Measurements from ENCODE around the gene DCAF11.
A peak's percentile ranks its signal among the peaks of the same experiment; 100 is the strongest.

The DCAF11 gene

GRCh38 chr14:24077086-24077485 lies 37.5 kb upstream of the DCAF11 start:
- in situ Hi-C loops (cut with MboI; ENCODE audit: low pct_unique_long_range_greater_than_20kb, low sequenced_read_pairs): no loop called here
- no peak for DNase-seq

DNA sequence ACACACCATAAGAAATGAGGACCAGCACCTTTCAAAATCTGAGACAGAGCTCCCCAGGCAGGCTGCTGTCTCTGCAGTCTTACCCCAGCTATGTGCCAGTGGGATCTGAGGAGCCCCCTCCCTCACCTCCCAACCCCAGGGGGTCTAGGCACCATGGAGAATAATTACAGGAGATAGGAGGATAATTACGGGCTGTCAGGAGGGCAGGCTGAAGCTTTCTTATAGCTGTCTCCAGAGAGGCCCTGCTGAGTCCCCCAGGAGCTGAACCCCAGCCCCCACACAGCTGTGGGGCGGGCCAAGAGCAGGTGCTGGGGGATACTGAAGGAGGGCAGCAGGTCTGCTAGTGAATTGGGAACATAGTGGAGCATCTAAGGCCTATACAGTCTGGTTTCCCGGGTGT lies 36.4 kb upstream of the DCAF11 start:
- in situ Hi-C loops (cut with MboI; ENCODE audit: low pct_unique_long_range_greater_than_20kb, low sequenced_read_pairs): no loop called here
- no peak for DNase-seq

DNA sequence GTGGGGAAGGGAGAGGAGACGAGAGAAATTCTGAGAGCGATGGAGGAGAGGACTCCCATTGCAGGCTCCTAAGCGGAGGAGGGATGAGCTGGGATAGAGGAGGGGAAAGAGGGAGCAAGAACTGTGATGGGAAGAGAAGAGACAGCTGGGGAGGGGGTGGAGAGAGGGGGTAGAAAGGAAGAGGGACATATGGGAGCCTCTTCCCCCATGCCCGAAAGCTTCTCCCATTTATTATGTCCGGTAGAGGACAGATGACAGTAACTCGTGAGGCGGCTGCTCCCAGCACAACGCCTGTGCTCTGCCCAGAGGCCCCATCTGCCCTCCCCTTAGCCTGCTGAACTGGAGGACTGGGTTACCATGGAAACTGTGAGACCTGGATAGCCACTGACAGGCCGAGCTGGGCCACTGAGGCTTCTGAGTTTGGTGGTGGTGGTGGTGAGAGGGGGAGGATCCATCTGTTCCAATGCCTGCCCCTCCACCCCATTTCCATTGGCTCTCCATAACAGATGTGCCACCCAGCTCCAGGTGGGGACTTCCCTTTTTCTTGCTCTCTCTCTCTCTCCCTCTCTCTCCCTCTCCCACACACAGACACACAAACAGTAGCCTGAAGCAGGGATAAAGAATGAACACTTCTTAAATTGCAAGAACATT lies 35.0 kb upstream of the DCAF11 start:
- DNase-seq: peak; percentile 93
- in situ Hi-C loops (cut with MboI; ENCODE audit: low pct_unique_long_range_greater_than_20kb, low sequenced_read_pairs): no loop called here

GRCh38 chr14:24080142-24080530 lies 34.4 kb upstream of the DCAF11 start:
- in situ Hi-C loops (cut with MboI; ENCODE audit: low pct_unique_long_range_greater_than_20kb, low sequenced_read_pairs): no loop called here
- DNase-seq: no peak

DNA sequence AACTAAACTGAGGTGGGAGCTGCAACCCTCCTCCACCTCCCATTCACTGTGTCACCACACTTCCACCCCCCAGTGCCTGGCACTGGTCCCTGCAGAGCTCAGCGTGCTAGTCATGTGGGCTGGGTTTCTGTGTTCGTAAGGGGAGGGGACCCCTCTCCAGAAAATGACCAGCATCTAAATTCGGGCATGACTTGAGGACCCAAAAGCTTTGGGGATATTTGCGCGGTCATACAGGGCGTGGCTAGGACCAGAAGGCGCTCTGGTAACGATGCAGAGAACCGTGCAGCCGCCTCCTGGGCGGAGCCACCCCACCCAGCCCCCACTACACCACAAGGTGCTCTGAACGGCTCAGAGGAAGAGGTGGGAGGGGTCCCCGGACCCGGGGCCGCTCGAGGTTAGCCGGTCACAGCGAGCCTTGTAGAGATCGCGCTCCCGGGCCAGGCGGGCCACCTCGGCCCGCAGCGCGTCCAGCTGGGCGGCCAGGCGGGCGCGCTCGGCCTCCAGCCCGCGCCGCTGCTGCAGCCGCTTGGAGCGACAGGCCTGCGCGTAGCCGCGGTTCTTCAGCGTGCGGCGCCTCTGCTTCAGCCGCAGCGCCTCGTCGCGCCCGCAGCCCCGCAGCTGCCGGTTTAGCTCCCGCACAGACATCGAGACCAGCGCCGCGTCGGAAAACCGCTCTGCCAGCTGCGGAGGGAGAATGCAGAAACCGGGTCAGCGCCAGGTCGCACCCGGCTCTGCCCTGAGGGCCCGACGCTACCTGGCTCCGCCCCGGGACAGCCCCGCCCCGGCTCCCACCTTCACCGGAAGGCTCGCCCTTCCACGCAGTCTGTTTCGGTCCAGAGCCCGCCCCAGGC lies 33.5 kb upstream of the DCAF11 start:
- in situ Hi-C loops (cut with MboI; ENCODE audit: low pct_unique_long_range_greater_than_20kb, low sequenced_read_pairs): no loop called here
- peak; percentile 68 for DNase-seq

GRCh38 chr14:24081739-24082211 lies 32.8 kb upstream of the DCAF11 start:
- DNase-seq: no peak
- in situ Hi-C loops (cut with MboI; ENCODE audit: low pct_unique_long_range_greater_than_20kb, low sequenced_read_pairs): no loop called here

DNA sequence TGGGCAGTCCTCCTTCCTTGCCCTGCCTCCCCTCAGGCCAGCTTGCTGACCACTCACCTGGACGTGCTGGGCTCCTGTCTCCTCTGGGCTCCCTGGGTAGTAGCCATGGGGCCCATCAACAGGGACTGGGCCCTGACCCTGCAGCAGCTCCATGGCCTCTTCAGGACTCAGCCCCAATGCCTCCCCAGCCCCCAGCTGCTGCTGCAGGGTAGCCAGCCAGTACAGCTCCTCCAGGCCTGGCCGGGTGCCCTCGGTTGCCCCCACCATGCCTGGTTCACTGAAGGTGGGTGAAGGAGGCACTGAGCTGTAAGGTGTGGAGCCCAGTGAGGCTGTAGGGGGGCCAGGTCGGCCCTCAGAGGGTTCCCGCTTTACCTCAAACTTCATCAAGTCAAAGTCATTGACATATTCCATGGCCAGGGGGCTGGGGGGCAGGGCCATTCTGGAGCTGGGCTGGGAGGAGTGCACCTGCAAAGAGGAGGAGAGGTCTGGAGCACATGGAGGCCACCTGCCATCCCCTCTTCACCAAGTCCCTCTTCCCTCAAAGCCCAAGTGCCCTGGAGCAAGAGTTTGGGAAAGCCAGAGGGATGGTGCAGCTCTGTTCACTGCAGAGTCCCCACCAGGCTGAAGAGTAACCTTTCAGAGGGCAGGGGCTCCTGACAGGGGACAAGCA lies 32.0 kb upstream of the DCAF11 start:
- DNase-seq: no peak
- in situ Hi-C loops (cut with MboI; ENCODE audit: low pct_unique_long_range_greater_than_20kb, low sequenced_read_pairs): no loop called here

DNA sequence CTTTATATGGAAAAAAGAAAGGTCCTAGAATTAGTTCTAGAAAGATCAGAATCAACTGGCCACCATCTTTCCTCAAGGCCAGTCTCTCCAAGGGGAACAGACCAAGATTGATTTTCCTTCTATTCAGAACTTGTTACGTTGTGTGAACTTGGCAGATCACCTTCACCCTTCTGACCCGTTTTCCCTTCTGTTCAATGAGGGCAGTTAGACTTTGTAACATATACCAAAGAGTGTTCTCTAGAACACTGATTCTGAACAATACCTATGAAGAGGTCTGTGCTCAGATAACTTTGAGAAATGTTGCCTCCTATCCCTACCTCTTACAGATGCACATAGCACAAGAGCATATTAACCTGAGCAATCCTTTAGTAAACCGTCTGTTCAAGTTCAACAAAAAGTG lies 31.1 kb upstream of the DCAF11 start:
- DNase-seq: no peak
- in situ Hi-C loops (cut with MboI; ENCODE audit: low pct_unique_long_range_greater_than_20kb, low sequenced_read_pairs): no loop called here

GRCh38 chr14:24084440-24084839 lies 30.1 kb upstream of the DCAF11 start:
- in situ Hi-C loops (cut with MboI; ENCODE audit: low pct_unique_long_range_greater_than_20kb, low sequenced_read_pairs): no loop called here
- no peak for DNase-seq

DNA sequence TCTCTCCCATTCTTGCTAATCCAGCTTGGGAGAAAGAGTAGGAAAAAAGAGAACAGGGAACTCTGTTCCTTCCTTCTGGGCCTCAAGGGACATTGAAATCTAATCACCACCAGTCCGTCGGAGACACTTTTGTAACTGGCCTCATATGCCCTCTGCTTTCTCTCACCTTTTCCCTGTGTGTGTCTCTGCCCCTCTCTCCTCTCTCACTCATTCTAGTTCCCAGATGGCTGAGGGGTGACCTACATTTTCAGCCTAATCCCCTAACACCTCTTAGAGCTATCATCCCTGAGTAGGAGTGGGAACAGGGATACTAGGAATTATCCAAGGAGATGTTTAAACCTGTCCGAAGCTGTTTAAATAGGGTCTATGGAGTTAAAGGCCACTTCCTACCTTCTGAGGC lies 29.4 kb upstream of the DCAF11 start:
- in situ Hi-C loops (cut with MboI; ENCODE audit: low pct_unique_long_range_greater_than_20kb, low sequenced_read_pairs): no loop called here
- DNase-seq: no peak

GRCh38 chr14:24086193-24086955 lies 28.2 kb upstream of the DCAF11 start:
- DNase-seq: no peak
- in situ Hi-C loops (cut with MboI; ENCODE audit: low pct_unique_long_range_greater_than_20kb, low sequenced_read_pairs): no loop called here

DNA sequence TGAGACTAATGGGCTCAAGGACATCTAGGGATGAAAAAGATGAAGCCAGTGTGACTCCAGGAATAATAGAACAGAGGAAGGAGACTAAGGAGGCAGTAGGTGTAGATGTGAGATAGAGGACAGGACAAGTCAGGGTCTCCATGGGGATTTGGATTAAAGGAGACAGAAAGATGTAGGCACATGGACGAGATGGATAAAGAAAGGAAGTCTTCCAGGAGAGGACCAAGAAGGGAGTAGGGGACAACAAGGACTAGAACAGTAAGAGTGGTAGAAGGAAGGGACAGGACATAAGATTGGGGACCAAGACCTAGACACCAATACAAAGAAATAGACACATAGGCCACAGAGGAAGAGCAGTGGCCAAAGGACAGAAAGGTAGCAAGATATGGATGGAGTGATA lies 27.6 kb upstream of the DCAF11 start:
- in situ Hi-C loops (cut with MboI; ENCODE audit: low pct_unique_long_range_greater_than_20kb, low sequenced_read_pairs): no loop called here
- no peak for DNase-seq

- DNase-seq: no peak
- in situ Hi-C loops (cut with MboI; ENCODE audit: low pct_unique_long_range_greater_than_20kb, low sequenced_read_pairs): no loop called here
Measured at GRCh38 chr14:24088095-24088494, 26.5 kb upstream of the DCAF11 start.

DNA sequence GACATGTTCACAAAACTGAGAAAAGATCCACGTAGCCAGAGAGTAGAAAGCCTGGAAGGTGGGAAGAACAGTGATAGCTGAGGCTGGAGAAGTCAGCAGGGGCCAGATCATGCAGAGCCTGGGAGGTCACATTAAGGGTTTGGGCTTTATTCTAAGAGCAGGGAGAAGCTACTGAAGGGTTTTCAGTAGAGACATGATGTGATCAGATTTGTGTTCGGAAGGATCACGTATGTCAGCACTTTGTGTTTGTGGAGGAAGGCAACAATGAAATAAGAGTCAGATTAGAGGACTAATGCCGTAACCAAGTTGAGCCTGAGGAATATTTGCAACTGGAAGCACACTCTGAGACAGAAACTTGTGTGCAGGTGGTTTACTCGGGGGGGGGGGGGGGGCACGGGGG lies 24.7 kb upstream of the DCAF11 start:
- in situ Hi-C loops (cut with MboI; ENCODE audit: low pct_unique_long_range_greater_than_20kb, low sequenced_read_pairs): no loop called here
- no peak for DNase-seq

GRCh38 chr14:24092110-24092504 lies 22.5 kb upstream of the DCAF11 start:
- in situ Hi-C loops (cut with MboI; ENCODE audit: low pct_unique_long_range_greater_than_20kb, low sequenced_read_pairs): no loop called here
- DNase-seq: no peak

DNA sequence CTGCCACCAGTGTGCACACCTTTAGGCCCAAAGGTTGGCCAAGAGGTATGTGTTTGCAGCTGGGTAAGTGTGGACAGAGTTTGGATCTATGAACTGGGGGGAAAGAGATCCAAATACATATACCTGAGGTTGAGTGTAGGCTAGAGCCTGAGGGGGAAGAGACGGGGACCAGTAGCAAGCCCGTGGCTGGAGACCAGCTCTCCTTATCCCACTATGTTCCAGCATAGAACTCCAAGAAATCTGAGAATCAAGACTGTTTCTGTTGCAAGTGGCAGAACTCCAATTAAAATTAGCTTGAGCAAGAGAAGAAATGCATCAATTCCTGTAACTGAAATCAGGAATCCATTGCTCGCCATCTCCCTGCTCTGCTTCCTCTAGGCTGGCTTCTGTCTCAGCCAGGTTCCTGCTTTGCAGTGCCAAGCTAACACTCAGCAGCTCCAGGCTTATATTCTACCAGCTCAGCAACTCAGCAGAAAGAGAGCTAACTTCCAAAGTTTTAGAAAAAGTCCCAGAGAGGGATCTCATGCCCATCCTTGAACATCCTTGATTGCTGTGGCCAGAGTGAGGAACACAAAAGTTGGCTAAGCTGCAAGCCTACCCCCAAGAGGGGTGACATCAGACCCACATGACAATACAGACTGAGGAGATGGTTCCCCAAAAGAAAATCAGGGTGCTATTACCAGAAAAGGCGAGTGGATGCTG lies 21.9 kb upstream of the DCAF11 start:
- DNase-seq: no peak
- in situ Hi-C loops (cut with MboI; ENCODE audit: low pct_unique_long_range_greater_than_20kb, low sequenced_read_pairs): no loop called here

DNA sequence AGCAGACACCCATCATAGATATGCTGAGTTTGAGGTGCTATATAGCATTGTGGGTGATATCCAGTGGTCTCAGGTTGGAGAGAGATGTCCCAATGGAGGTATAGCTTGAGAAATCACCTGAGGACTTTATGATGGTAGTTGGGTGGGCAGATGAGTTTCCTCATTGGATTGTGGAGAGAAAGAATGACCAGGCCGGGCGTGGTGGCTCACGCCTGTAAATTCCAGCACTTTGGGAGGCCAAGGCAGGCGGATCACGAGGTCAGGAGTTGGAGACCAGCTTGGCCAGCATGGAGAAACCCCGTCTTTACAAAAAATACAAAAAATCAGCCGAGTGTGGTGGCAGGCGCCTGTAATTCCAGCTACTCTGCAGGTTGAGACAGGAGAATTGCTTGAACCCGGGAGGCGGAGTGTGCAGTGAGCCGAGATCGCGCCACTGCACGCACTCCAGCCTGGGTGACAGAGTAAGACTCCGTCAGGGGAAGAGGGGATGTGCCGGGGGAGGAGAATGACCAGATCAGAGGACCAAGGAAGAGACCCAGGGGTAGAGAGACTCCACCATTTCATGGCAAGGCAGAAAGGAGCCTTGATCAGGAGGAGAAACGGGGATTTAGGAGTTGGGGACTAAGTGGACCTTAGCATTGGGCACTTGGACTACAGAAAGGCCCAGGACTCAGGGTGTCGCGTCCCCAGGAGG lies 21.2 kb upstream of the DCAF11 start:
- DNase-seq: no peak
- in situ Hi-C loops (cut with MboI; ENCODE audit: low pct_unique_long_range_greater_than_20kb, low sequenced_read_pairs): no loop called here
